Fibroblast of skin of left quadriceps (primary cell): Measurements from ENCODE around the gene MGMT.

Source experiments
- DNase-seq, 2 experiments: peaks; one replicate each; pipeline ENCODE4 v3.0.0-alpha.2; 2013; ENCODE audit warnings: low read depth in 2 of 2

The MGMT gene

DNA sequence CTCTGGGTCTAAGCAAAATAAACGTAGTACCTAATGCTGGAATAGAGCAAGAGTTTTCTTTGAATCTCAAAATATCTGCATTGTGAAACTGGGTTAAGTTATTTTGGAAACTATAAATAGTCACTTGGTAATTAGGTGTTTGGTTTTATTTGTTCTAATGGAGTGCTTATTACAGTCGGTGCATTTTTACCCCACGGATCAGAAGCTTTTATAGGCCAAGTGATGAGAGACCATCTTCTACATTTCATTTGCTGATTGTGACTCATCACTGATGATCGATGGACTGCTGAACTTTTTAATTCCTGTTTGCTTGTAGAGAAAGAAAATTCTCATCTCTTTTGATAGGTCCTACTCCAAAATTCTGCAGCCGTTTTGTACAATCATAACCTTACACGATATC lies 28.2 kb downstream of the MGMT start:
- no peak for DNase-seq

DNA sequence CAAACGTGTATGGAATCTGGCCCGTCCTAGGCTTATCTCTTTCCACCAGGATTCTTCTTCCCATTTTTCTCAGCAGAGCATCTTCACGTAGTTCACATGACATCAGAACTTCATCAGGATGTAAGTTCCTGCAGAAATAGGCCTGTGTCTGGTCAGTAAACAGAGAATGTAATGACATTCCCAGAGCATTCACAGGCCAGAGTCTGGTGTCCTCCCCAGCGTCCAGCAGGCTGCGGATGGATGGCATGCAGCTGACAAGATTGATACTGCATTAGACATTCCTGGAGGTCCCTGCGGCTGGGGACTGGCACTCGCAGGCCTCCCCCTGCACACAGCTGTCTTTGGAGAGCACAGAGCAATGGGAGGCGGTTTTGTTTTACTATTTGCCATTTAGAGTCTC lies 28.7 kb downstream of the MGMT start:
- DNase-seq = no peak

DNA sequence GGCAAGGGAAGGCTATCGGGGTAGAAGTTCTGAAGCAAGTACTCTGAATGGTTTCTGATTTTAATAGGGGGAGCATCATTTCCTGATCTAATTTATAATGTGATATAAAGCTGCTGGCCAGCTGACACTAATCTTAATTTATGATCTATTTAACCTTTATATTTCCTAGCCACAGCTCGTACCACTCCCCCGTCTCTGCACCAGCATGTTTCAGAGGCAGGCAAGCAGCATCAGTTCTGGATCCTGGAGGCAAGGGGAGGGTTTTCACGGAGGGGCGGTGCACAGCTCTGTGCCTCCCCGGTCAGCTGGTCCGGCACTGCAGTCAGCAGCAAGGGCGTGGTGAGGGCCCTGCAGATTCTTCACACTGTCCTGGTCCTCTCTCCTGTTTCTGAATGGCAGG lies 30.0 kb downstream of the MGMT start:
- no peak for DNase-seq

DNA sequence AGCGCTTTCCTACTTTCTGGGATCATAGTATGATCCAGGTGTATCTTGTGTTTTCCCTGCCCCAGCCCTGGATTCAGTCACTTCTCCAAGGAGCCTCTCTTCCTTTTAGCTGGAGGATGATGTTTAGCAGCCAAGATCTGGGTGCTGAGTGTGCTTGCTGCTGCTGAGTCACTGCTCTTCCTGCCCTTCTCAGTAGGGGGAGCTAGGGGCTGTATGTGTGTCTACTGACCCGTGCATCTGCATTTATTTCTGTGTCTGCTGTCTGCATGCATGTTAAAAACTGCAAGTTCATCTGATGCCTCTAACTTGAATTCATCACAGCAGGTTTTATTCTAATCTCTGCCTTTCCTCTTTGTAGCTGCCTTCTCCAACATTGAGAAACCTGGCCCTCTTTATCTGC lies 31.6 kb downstream of the MGMT start:
- no peak for DNase-seq

DNA sequence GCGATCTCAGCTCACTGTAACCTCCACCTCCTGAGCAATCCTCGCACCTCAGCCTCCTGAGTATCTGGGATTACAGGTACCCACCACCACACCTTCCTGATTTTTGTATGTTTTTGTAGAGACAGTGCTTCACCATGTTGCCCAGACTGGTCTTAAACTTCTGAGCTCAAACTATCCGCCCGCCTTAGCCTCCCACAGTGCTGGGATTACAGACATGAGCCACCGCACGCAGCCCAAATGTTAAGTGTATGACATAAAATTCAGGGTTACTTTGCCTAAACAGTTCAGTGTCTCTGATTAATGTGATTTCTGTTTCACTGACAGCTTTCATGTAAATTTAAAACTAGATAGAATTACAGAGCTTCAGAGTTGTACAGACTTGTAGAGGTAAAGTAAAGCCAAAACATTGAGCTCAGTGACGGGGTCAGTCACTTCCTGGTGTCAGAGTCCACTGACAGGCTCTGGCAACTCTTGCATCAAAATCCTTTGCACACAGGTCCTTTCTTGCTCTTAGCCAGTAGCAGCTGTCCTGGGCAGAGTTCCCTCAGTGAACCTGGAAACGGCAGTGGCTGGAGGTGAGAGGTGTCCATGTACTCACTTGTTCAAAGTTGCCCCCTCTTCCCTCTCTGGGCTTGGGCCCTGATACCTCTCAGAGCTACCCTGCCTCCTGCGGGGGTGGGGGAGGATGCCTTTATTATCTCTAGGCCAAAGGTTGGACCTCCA lies 33.7 kb downstream of the MGMT start:
- no peak for DNase-seq

DNA sequence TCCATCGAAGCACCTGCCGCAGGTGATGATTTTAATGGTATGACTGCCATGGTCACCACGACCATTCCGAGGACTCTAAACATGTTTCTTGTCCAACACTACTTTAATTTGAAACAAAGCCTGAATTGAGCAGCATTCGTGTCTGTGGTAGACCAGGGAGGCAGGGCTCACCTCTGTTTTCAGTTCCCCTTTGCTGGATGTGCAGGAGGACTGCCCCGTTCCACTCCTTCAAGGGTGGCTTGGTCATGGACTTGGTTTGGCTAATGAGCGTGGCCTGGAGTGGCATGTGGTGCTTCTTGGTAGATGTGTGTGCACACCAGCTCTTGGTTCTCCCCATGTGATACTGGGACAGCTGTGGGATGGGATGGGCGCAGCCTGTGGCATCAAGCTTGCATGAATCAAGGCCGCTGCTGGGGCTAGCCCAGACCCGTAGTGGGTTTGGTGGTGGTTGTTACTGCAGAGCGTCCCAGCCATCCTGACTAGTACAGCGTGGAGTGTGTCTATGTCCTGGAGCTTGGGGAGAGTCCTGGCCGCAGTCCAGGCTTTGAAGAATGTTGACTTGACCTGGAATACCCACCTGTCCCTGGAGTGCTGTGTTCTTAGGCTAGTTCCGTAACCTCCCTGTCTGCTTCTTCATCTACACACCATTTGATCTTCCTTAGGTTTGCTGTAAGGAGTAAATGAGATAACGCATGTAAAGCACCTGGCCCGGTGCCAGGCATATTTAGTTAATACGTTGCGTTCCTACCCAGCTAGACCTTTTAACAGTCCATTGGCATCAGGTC lies 34.8 kb downstream of the MGMT start:
- DNase-seq = no peak

DNA sequence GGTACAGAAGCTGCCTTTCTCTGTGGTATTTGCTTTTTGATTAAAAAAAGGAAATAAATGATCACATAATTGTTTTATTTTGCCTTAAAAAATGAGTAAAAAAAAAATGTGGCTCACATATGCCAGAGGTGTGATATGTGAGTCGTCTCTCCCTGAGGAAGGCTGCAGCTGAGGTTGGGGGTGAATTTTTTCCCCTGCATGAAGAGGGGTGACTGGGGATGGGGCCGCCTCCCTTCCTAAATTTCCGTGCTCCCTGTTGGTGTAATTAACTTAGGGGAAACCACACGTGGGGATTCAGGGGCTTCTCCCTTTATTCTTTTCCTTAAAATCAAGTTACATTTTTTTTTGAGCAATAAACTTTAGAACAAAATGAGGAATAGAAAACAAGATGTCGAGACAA lies 35.4 kb downstream of the MGMT start:
- no peak for DNase-seq

DNA sequence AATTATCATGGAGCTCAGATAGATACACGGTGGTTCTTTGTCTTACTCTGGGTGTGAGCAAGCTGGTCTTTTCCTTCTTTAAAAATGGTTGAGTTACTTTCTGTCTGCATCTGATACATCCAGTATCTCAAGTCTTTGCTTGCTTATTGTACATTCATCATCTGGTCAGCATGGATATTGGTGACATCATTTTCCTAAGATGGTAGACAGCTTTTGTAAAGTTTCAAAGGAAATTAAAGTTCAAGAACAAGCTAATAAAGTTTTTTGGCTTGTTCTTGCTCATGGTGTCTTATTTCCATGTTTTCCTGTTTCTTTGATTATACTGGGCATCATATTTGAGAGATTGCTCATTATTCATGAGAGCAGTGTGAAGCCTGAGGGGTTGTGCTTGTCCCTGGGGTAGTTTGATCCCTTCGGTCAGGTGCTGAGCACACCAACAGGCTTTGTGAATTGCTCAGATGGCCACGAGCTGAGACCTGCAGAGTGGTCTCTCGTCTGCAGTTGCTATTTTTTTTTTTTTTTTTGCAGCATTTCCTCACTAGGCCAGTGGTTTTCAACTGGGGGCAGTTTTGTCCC lies 38.5 kb downstream of the MGMT start:
- no peak for DNase-seq

DNA sequence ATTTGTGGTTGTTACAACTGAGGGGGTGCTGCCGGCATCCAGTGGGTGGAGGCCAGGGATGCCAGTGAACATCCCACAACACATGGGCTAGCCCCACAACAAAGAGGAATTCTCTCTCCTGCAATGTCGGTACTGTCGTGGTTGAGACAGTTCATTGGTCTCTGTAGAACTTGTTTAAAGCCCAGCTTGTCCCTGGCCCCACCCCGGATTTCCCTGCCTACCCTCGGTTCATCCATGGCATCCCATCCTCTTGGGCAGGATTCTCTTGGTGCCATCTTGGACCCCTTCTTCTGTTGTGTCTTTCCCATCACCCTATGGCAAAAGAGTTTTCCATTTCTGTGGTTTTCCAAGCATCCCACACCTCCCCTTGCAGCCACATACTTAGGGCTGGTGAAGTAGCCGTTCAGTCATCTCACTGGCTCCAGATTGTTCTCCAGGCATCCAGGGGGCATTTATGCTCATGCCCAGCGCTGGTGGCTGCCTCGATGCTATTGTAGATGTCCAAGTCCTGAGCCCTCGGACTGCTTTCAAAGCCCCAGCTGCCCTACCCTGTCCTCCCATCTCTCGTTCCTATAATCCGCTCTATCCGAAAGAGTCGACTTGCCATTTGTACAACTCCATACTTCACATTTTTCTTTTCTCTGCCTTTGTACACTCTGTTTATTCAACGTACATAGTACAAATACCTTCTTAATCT lies 39.2 kb downstream of the MGMT start:
- DNase-seq = no peak

DNA sequence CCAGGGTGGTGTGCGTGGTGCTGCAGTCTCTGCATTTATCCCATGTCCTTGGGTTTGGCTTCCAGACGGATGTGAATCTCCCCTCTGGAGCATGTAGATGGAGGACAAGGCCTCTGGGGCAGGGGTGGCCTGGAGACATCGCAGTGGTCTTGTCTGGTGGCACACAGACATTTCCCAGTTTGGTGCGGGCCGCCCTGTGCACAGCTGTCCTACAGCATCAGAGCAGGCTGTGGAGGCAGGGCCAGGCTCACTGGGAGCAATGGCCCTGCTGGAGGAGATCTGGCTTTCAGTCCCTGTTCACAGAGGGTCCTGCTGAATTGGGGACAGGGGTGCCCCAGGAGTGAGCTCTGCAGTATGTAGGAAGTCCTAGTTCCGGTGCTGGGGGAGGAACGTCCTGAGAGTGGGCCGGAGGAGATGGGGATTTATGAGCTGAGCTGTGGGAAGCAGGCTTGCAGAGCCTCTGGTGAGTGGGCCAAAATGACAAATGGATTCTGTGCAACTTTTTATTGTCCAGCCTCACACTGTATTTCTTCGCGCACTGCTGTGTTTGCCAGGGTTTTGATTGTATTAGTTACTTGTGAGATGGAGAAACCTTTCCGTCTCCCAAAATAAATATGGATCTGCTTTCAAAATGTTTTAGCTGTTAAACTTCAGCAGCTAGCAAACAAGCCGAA lies 40.3 kb downstream of the MGMT start:
- DNase-seq = no peak

DNA sequence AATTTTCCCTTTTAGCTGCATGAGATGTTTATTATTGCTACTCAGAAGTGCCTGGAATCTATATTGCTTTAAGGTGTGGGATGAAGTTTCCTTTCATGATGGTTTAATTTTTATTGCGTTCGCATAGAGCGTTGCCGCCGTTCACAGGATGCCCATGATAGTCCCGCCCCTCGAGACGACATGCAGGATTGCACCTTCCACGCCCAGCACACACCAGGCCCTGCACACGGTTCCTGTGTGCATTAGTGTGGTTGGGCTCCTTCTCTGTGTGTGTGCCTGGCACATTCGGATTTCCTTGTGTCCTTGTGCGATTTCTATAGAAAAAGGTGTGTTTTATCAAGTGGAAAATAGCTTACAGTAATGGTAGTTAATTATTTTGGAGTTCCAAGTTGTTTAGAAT lies 42.1 kb downstream of the MGMT start:
- DNase-seq = no peak

DNA sequence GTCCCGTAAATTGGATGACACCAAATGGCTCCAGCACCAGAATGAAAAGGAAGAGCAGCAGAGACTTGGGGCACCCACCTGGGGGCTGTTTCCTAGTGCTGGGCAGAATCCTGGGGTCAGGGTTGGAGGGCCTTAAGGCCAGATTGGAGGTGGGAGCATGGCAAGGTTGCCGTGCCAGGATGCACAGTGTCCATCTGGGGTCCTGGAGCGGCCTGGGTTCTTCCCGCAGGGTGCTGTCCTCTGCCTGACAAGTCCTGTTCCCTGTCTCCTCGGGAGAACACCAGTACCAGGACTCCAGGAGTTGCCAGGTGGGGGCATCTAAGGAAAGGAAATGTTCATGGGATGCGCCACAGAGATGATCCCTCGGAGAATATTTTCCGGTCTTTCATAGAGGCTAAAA lies 42.8 kb downstream of the MGMT start:
- no peak for DNase-seq

DNA sequence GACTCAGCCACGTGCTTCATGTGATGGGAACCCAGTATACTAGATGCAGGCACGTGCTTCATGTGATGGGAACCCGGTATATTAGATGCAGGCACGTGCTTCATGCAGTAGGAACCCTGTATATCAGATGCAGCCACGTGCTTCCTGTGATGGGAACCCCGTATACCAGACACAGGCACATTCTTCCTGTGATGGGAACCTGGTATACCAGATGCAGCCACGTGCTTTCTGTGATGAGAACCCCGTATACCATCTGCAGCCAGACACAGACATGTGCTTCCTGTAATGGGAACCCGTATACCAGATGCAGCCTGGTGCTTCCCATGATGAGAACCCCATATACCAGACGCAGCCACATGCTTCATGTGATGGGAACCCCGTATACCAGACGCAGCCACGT lies 44.0 kb downstream of the MGMT start:
- DNase-seq = no peak

DNA sequence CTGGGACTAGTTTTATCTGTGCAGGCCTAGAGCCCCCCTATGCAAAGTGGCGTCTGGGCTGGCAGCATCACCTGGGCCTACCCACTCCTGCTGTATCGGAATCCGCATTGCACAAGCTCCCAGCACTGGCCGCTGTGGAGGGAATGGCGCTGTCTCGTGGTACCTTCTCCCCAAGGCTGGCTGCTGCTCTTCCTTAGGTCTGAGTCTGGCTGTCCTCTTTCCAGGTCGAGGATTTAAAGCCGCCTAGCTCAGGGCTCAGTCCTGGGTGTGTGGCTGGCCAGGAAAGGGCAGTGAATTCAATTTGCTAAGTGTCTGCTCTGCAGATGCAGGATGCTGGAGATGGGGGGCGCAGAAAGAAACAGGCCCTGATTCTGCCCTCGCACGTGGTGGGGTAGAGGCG lies 44.7 kb downstream of the MGMT start:
- DNase-seq = no peak

DNA sequence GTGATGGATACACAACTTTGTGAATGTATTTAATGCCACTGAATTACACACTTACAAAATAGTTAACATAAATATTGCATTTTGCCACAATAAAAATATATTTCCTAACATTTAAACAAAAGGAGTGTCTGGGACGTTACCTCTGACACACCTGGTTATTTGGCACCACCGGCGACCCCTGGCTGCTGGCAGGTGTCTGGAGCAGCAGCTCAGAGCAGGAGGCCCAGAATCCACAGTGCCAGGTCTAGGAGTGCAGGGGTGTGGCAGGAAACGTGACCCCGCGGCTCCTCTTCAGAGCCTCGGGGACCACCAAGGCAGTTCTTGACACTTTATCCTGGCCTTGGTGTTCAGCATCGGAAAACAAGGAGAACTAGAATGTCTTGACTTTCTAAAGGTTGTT lies 46.3 kb downstream of the MGMT start:
- no peak for DNase-seq

DNA sequence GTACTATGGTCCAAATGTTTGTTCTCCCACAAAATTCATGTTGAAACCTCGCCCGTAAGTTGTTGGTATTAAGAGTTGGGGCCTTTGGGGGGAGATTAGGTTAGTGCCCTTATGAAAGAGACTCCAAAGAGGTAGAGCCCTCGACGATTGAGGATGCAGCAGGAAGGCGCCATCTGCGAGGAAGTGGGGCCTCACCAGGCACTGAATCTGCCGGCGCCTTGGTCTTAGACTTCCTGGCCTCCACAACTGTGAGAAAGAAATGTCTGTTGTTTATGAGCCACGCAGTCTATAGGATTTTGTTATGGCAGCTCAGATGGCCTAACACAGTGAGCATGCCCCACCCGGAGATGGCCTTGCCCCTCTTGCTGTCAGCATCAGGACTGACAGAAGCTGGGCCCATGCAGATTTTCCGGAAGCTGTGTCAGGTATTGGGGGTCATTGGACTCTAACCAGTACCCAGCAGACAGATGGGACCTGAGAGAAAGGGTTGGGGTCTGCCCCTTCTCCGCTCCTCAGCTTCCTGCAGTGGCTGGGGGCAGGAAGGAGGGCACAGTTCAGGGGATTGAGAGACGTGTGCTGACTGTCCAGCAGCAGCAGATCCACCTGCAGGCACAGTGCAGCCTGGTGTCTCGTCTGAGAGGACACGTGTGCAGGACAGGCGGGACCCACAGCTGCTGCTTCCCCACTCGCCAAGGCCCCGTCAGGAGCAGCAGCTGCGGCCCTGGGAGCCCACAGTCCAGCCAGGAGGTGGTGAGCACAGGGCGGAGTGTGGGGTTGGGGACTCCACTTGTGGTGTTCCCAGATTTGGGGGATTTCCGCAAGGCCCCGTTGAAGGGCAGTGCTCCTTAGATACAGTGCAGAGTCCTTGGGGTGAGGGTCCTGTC lies 47.8 kb downstream of the MGMT start:
- DNase-seq = no peak

DNA sequence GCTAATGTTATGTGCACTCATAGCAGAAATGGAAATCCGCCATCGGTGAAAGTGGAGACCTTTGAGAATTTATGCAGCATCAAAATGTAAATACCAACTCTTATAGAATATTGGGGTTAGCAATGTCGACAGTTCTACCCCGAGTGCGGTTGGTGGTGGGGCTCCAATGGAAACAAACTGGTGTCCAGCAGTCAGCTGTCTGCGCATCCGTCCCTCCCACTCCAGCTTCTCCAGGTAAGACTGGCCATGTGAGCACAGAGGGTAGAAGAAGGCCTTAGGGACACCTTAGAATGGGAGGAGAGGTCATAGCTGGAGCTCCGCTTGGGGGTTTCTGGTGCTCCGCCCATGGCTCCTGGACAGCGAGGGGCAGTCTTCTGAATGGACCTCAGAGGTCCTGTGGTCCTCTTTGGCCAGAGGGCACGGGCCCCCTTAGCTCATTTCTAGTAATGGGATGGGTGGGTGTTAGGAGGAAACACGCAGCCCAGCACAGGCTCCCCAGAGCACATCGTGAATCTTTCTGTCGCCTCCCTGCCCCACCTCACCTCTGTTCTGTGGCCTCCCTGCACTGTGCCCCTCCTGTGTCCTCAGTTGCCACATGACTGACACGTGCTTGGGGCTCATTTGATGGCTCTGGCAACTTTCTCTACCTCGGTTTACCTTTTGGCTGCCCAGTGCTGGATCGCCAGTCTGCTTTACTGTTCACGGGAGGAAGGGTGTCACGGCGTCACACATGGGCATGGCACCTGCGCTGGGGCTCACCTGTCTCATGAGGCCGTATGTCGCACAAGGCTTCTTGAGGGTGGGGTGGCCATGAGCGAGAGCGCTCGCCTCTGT lies 50.0 kb downstream of the MGMT start:
- DNase-seq = no peak

DNA sequence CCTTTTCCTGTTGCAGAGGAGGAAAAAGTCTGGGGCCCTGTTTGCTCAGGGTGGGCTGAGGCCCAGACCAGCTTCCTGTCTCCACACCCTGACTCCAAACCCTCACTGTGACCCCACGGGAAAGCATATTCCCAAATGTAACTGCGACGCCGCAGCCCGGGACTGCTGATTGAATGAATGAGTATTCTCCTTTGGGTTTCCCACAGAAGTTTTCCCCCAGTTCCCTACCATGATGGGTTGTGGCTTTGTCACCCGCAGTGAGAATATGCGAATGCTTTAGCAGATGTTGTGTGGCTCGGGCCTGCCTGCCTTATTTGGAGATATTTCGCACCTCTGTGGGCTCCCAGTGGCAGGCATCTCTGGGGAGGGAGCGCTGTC lies 50.6 kb downstream of the MGMT start:
- DNase-seq = no peak

DNA sequence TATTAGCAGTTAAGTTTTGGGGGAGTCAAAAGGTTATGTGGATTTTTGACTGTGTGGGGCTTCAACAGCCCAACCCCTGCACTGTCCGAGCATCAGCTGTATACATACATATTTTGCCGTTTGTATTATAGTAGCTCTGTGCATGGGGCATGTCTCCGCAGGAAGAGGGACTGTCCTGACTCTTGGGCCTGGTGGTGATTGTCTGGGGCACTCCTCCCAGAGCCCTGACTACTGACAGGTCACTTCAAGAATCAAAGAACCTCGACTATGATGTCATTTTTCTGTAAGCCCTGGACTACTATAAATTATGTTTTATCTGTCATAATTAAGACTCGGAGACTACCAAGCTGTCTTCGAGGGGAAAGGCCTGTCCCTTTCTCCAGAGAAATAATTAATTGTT lies 51.8 kb downstream of the MGMT start:
- no peak for DNase-seq

DNA sequence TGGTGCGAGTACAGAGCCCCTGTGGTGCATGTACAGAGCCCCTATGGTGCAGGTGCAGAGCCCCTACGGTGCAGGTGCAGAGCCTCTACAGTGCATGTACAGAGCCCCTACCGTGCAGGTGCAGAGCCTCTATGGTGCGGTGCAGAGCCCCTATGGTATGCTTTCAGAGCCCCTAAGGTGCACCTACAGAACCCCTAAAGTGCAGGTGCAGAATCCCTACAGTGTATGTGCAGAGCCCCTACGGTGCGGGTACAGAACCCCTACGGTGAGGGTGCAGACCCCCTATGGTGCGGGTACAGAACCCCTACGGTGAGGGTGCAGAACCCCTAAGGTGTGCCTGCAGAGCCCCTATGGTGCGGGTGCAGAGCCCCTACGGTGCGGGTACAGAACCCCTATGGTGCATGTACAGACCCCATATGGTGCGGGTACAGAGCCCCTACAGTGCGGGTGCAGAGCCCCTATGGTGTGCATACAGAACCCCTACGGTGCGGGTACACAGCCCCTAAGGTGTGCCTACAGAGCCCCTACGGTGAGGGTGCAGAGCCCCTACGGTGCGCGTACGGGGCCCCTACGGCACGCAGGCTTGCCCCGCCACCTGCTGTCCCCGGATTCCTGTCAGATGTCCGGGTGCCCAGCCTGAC lies 53.5 kb downstream of the MGMT start:
- DNase-seq = no peak
